Fibroblast of lung (primary cell): ENCODE data around the gene NR2C1. TPM values are rescaled to one million over a fixed set of nuclear protein-coding genes. Genes with fewer than 3 reads are reported as not detected.

Experiments used
- DNase-seq, 2 donors: peaks; one replicate each; pipeline versions ENCODE4 v3.0.0 to v3.0.0-alpha.2; 2010; ENCODE audit warnings: low read depth in 2 of 2
- H2AFZ ChIP-seq: 2 replicates; pipeline ENCODE4 v1.5.1; 2012; ENCODE audit warnings: low read length, control low read depth, inconsistent platforms
- H3K27ac ChIP-seq: 2 replicates; pipeline ENCODE4 v1.5.1; 2011; ENCODE audit warnings: low read length, control low read depth; ENCODE audit not compliant: insufficient read depth
- H3K27me3 ChIP-seq: 2 replicates; pipeline ENCODE4 v1.5.1; 2011; ENCODE audit warnings: mild to moderate bottlenecking, low read length; ENCODE audit not compliant: control insufficient read depth, insufficient read depth
- H3K36me3 ChIP-seq: 2 replicates; pipeline ENCODE4 v1.5.1; 2011; ENCODE audit warnings: low read length; ENCODE audit not compliant: control insufficient read depth, insufficient read depth
- H3K4me1 ChIP-seq: 2 replicates; pipeline ENCODE4 v1.5.1; 2011; ENCODE audit warnings: low read length; ENCODE audit not compliant: control insufficient read depth, insufficient read depth; ENCODE audit errors: extremely low read depth
- H3K4me2 ChIP-seq: 2 replicates; pipeline ENCODE4 v1.5.1; 2011; ENCODE audit warnings: low read length, control low read depth; ENCODE audit not compliant: insufficient read depth; ENCODE audit errors: extremely low read depth
- H3K4me3 ChIP-seq, 4 experiments: fragments of 200-600 bp in 1 of 4; sonication (generic) in 1 of 4; replicated peaks in 1 of 4; 2 replicates each; pipeline ENCODE4 v1.5.1; 2011 to 2016; ENCODE audit warnings: low read length in 4 of 4, low read depth in 3 of 4, mild to moderate bottlenecking in 3 of 4, control low read depth in 2 of 4, inconsistent platforms in 1 of 4, mixed read lengths in 1 of 4; ENCODE audit not compliant: insufficient read depth in 1 of 4; ENCODE audit errors: control extremely low read depth in 1 of 4
- H3K79me2 ChIP-seq: 2 replicates; pipeline ENCODE4 v1.5.1; 2012; ENCODE audit warnings: mild to moderate bottlenecking, low read length, inconsistent platforms; ENCODE audit not compliant: control insufficient read depth, insufficient read depth
- H3K9ac ChIP-seq: 2 replicates; pipeline ENCODE4 v1.5.1; 2011; ENCODE audit warnings: mild to moderate bottlenecking, low read length, control low read depth; ENCODE audit not compliant: insufficient read depth
- H3K9me3 ChIP-seq: 2 replicates; pipeline ENCODE4 v1.5.1; 2012; ENCODE audit warnings: low read depth, low read length; ENCODE audit not compliant: control insufficient read depth, insufficient read depth
- H4K20me1 ChIP-seq: 2 replicates; pipeline ENCODE4 v1.5.1; 2011; ENCODE audit warnings: low read length; ENCODE audit not compliant: control insufficient read depth, insufficient read depth; ENCODE audit errors: extremely low read depth
- CTCF ChIP-seq, 2 donors: IDR thresholded peaks in 1 of 2; conservative IDR thresholded peaks in 1 of 2; 1 replicate in 1 of 2; 2 replicates in 1 of 2; pipeline ENCODE4 v1.5.1; 2011 to 2012; ENCODE audit warnings: low read length in 2 of 2, control low read depth in 1 of 2, inconsistent platforms in 1 of 2, low read depth in 1 of 2, mild to moderate bottlenecking in 1 of 2
- EZH2 ChIP-seq: IDR thresholded peaks from 2 replicates; pipeline ENCODE4 v1.5.1; 2012; ENCODE audit warnings: low read length, control low read depth, mild to moderate bottlenecking; ENCODE audit errors: missing control alignments
- polyA plus RNA-seq, 2 donors: library from polyadenylated mRNA; depleted of rRNA in 1 of 2; stranded (reverse) in 1 of 2; unstranded in 1 of 2; fragments of >200 nt; gene quantifications; 2 replicates each; pipeline ENCODE4 v1.2.1, GENCODE V29; 2011 to 2012; ENCODE audit warnings: missing spikeins in 1 of 2
- total RNA-seq: library from RNA; depleted of rRNA; stranded (reverse); fragments of >200 nt; gene quantifications from 2 replicates; pipeline ENCODE4 v1.2.1, GENCODE V29; 2014

The NR2C1 gene
- total and polyA plus RNA-seq, 2 donors (not counting 1 experiment from before 2014, with no cell fraction given) = 25.6 to 27.0 TPM

- Histone ChIP-seq H3K27ac (no peak overlapping the region), H3K27me3 (no peaks in the 10 kb centered on the region), H3K4me2 (no peak overlapping the region), H3K79me2 (no peaks in the 10 kb centered on the region), H3K4me3 (no peak overlapping the region), H3K9ac (no peak overlapping the region), H4K20me1 (no peaks in the 10 kb centered on the region), H2AFZ (no peak overlapping the region), H3K36me3 (no peaks in the 10 kb centered on the region), H3K4me1 (no peaks in the 10 kb centered on the region), H3K9me3 (no peaks in the 10 kb centered on the region)
- DNase-seq = peak in 1 of 2 donors; percentile 5
- no peak for TF ChIP-seq CTCF (conservative IDR thresholded peaks at IDR 0.05 in 1 of 2, IDR thresholded peaks at IDR 0.05 in 1 of 2; ENCODE audit: low read depth in 1 of 2, low read length in 2 of 2)
- no peak for TF ChIP-seq EZH2
These were observed 35.5 kb downstream of the NR2C1 start for GRCh38 chr12:95037906-95038305.

GRCh38 chr12:95034750-95035149 lies 38.7 kb downstream of the NR2C1 start:
- H2AFZ ChIP-seq = no peak overlapping the region
- H3K4me2 ChIP-seq = no peak overlapping the region
- H3K27ac ChIP-seq = no peak overlapping the region
- H3K9me3 ChIP-seq = no peaks in the 10 kb centered on the region
- H3K79me2 ChIP-seq = no peaks in the 10 kb centered on the region
- no peak for DNase-seq
- no peaks in the 10 kb centered on the region for H3K4me1 ChIP-seq
- no peak overlapping the region for H3K9ac ChIP-seq
- TF ChIP-seq CTCF (conservative IDR thresholded peaks at IDR 0.05 in 1 of 2, IDR thresholded peaks at IDR 0.05 in 1 of 2; ENCODE audit: low read depth in 1 of 2, low read length in 2 of 2) (no peak), EZH2 (no peak)
- no peaks in the 10 kb centered on the region for H3K27me3 ChIP-seq
- H3K4me3 ChIP-seq = no peak overlapping the region
- H4K20me1 ChIP-seq = no peaks in the 10 kb centered on the region
- no peaks in the 10 kb centered on the region for H3K36me3 ChIP-seq

- no peaks in the 10 kb centered on the region for H3K9me3 ChIP-seq
- no peak overlapping the region for H3K9ac ChIP-seq
- H3K27me3 ChIP-seq = no peaks in the 10 kb centered on the region
- no peaks in the 10 kb centered on the region for H3K4me1 ChIP-seq
- H4K20me1 ChIP-seq = no peaks in the 10 kb centered on the region
- H3K79me2 ChIP-seq = no peaks in the 10 kb centered on the region
- no peak for DNase-seq
- no peak overlapping the region for H3K27ac ChIP-seq
- no peak overlapping the region for H2AFZ ChIP-seq
- TF ChIP-seq CTCF (conservative IDR thresholded peaks at IDR 0.05 in 1 of 2, IDR thresholded peaks at IDR 0.05 in 1 of 2; ENCODE audit: low read depth in 1 of 2, low read length in 2 of 2) (no peak), EZH2 (no peak)
- no peak overlapping the region for H3K4me2 ChIP-seq
- no peak overlapping the region for H3K4me3 ChIP-seq
- H3K36me3 ChIP-seq = no peaks in the 10 kb centered on the region
These were observed 50.9 kb downstream of the NR2C1 start for GRCh38 chr12:95022477-95022876.
